Endothelial cell of umbilical vein (primary cell): ENCODE data around the gene TNNI3K. TPM values are rescaled to one million over a fixed set of nuclear protein-coding genes. Genes with fewer than 3 reads are reported as not detected.

ENCODE experiments used
- BruUV-seq: library from RNA; stranded (reverse); fragments of 400-500 nt; replicated peaks from 2 replicates; lab custom pipeline; 2021; lab: Mats Ljungman, UMichigan
- CTCF ChIA-PET: fragments of 300-600, 350-600 bp; sonication (Branson Sonifier 250); formaldehyde crosslinking; loops from one replicate; lab custom pipeline; 2021; ENCODE audit warnings: antibody characterized with exemption, inconsistent platforms; lab: Charles Lee
- POLR2A ChIA-PET: fragments of 300-600, 350-600 bp; sonication (Branson Sonifier 250); formaldehyde crosslinking; loops from one replicate; lab custom pipeline; 2021; ENCODE audit warnings: antibody characterized with exemption, inconsistent platforms; lab: Charles Lee
- DNase-seq: peaks from one replicate; pipeline ENCODE4 v3.0.0-alpha.2; 2011; ENCODE audit warnings: low read depth, low spot score
- FAIRE-seq: peaks from 2 replicates; lab custom pipeline; 2011; peaks lifted over from hg19 to GRCh38; lab: Jason Lieb, UNC
- H2AFZ ChIP-seq: 2 replicates; pipeline ENCODE4 v1.6.0; 2012; ENCODE audit warnings: low read depth, low read length, control low read depth, inconsistent platforms
- H3K27ac ChIP-seq: 2 replicates; pipeline ENCODE4 v1.5.1; 2011; ENCODE audit warnings: low read depth, mild to moderate bottlenecking, control low read depth, low read length, moderate library complexity; ENCODE audit not compliant: insufficient read depth
- H3K27me3 ChIP-seq, 2 experiments: 2 replicates each; pipeline versions ENCODE4 v1.6.0 to v1.6.1; 2011; ENCODE audit warnings: low read length in 2 of 2, mixed read lengths in 1 of 2; ENCODE audit not compliant: control insufficient read depth in 2 of 2, insufficient read depth in 2 of 2
- H3K36me3 ChIP-seq, 2 experiments: 2 replicates in 1 of 2; 3 replicates in 1 of 2; pipeline ENCODE4 v1.5.1; 2011; ENCODE audit warnings: low read length in 2 of 2, mild to moderate bottlenecking in 1 of 2, moderate library complexity in 1 of 2; ENCODE audit not compliant: control insufficient read depth in 2 of 2, insufficient read depth in 2 of 2; ENCODE audit errors: extremely low read depth in 1 of 2
- H3K4me1 ChIP-seq: 3 replicates; pipeline ENCODE4 v1.5.1; 2011; ENCODE audit warnings: mild to moderate bottlenecking, low read length; ENCODE audit not compliant: control insufficient read depth, insufficient read depth; ENCODE audit errors: extremely low read depth
- H3K4me2 ChIP-seq: 2 replicates; pipeline ENCODE4 v1.6.1; 2011; ENCODE audit warnings: low read length, control low read depth, mixed read lengths; ENCODE audit not compliant: insufficient read depth
- H3K4me3 ChIP-seq, 3 experiments: fragments of 200-600 bp in 1 of 3; sonication (generic), shearing (Covaris generic) in 1 of 3; replicated peaks in 1 of 3; 2 replicates each; pipeline ENCODE4 v1.5.1; 2011 to 2016; ENCODE audit warnings: control low read depth in 3 of 3, low read length in 3 of 3, mild to moderate bottlenecking in 2 of 3, inconsistent platforms in 1 of 3, low read depth in 1 of 3, moderate library complexity in 1 of 3; ENCODE audit not compliant: insufficient read depth in 1 of 3
- H3K79me2 ChIP-seq: 2 replicates; pipeline ENCODE4 v1.6.0; 2012; ENCODE audit warnings: low read length, inconsistent platforms; ENCODE audit not compliant: control insufficient read depth, insufficient read depth
- H3K9ac ChIP-seq: replicated peaks from 2 replicates; pipeline ENCODE3; 2011; ENCODE audit warnings: low read length, control low read depth; ENCODE audit not compliant: insufficient read depth; ENCODE audit errors: extremely low read depth
- H3K9me1 ChIP-seq: replicated peaks from 3 replicates; pipeline ENCODE4 v1.6.0; 2011; ENCODE audit warnings: mild to moderate bottlenecking, low read length; ENCODE audit not compliant: control insufficient read depth, insufficient read depth; ENCODE audit errors: extremely low read depth
- H3K9me3 ChIP-seq: replicated peaks from 2 replicates; pipeline ENCODE4 v1.5.1; 2012; ENCODE audit warnings: low read length, inconsistent platforms; ENCODE audit not compliant: control insufficient read depth, insufficient read depth
- H4K20me1 ChIP-seq: replicated peaks from 2 replicates; pipeline ENCODE3; 2011; ENCODE audit warnings: mild to moderate bottlenecking, low read length; ENCODE audit not compliant: control insufficient read depth, insufficient read depth; ENCODE audit errors: extremely low read depth
- EZH2 ChIP-seq: IDR thresholded peaks from 2 replicates; pipeline ENCODE4 v1.6.1; 2012; ENCODE audit warnings: borderline replicate concordance, low read depth, mild to moderate bottlenecking, moderate library complexity, low read length, inconsistent platforms; ENCODE audit not compliant: severe bottlenecking
- FOS ChIP-seq: IDR thresholded peaks from 2 replicates; pipeline ENCODE4 v1.6.1; 2011; ENCODE audit warnings: mild to moderate bottlenecking, low read length, moderate library complexity, borderline replicate concordance; ENCODE audit not compliant: insufficient read depth
- GATA2 ChIP-seq: IDR thresholded peaks from 2 replicates; pipeline ENCODE4 v1.7.0; 2011; ENCODE audit warnings: low read depth, mild to moderate bottlenecking, moderate library complexity, mixed read lengths, low read length; ENCODE audit not compliant: insufficient read length, insufficient read depth
- JUN ChIP-seq: IDR thresholded peaks from 2 replicates; pipeline ENCODE4 v1.6.1; 2011; ENCODE audit warnings: borderline replicate concordance, low read depth; ENCODE audit not compliant: insufficient read length, insufficient read depth
- MAX ChIP-seq: IDR thresholded peaks from 2 replicates; pipeline ENCODE4 v1.6.1; 2011; ENCODE audit not compliant: insufficient read depth, insufficient read length
- MYC ChIP-seq: IDR thresholded peaks from one replicate; pipeline ENCODE4 v1.6.1; 2011; ENCODE audit warnings: mild to moderate bottlenecking, low read depth, low read length
- POLR2AphosphoS5 ChIP-seq: IDR thresholded peaks from 2 replicates; pipeline ENCODE4 v1.6.1; 2012; ENCODE audit warnings: low read depth, mild to moderate bottlenecking, control low read depth, low read length, moderate library complexity; ENCODE audit not compliant: insufficient read depth
- dilution Hi-C: fragments of 300-500 bp; cut with MboI; formaldehyde crosslinking; loops from one replicate; pipeline ENCODE4 v1.15.0; 2019; ENCODE audit warnings: low sequenced_read_pairs; ENCODE audit not compliant: extremely low pct_ligation_motif_present
- intact Hi-C: fragments of 100-400 bp; cut with micrococcal nuclease; formaldehyde crosslinking; loops from one replicate; pipeline ENCODE4 v1.10.0; 2022
- polyA plus RNA-seq, 4 experiments: library from polyadenylated mRNA; depleted of rRNA in 3 of 4; stranded (reverse) in 3 of 4; unstranded in 1 of 4; fragments of >200 nt; gene quantifications; 2 replicates each; pipeline versions ENCODE4 v1.2.1 to v1.2.3, GENCODE V29; 2011 to 2012; ENCODE audit warnings: missing spikeins in 1 of 4
- total RNA-seq: library from RNA; stranded (reverse); gene quantifications from 2 replicates; pipeline ENCODE4 v1.2.3, GENCODE V29; 2021
- TF ChIP-seq, protein P1 (sequence below), 2 donors: IDR thresholded peaks; 1 replicate in 1 of 2; 2 replicates in 1 of 2; pipeline ENCODE4 v1.5.1; 2011; ENCODE audit warnings: low read length in 2 of 2, mild to moderate bottlenecking in 2 of 2, moderate library complexity in 2 of 2, control low read depth in 1 of 2, inconsistent platforms in 1 of 2, low read depth in 1 of 2; ENCODE audit not compliant: insufficient read depth in 1 of 2; ENCODE audit errors: extremely low read depth in 1 of 2

Gene TNNI3K
- total and polyA plus RNA-seq, 2 donors (not counting 3 experiments of a cell fraction or from before 2014, with no cell fraction given) = 0.69 TPM; not detected in 1

DNA sequence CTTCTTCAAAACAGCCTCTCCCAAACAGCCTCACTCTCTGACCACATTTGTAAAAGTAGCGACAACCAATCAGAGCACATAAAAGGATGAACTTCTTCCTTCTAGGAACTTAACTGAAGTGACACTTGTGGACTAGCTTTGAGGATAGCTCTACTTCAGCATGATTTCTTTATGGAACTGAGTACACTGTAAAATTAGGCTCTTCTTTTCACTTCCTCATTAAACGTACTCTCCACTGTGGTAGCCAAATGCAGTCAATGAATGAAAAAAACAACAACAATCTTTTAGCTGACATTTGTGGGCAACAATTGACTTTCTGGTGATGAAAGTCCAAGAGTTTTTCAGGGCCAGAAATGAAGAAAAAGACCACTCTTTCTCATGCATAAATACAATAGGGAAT lies 267.7 kb downstream of the TNNI3K start:
- ChIA-PET CTCF (no interaction called here), POLR2A (no interaction called here)
- H3K79me2 ChIP-seq = no peaks in the 10 kb centered on the region
- H3K27me3 ChIP-seq = no peaks in the 10 kb centered on the region
- no peaks in the 10 kb centered on the region for H4K20me1 ChIP-seq
- H3K4me3 ChIP-seq = no peak overlapping the region
- TF ChIP-seq EZH2 = no peak
- dilution Hi-C loops = no loop called here
- BruUV-seq = no TSS peak
- H3K4me2 ChIP-seq = no peak overlapping the region
- no peaks in the 10 kb centered on the region for H3K4me1 ChIP-seq
- no peaks in the 10 kb centered on the region for H3K9me3 ChIP-seq
- H2AFZ ChIP-seq = no peak overlapping the region
- H3K9ac ChIP-seq = no peak overlapping the region
- H3K9me1 ChIP-seq = no peaks in the 10 kb centered on the region
- FAIRE-seq (no peak), DNase-seq (no peak)
- intact Hi-C loops = no loop called here
- no peaks in the 10 kb centered on the region for H3K36me3 ChIP-seq
- H3K27ac ChIP-seq = no peak overlapping the region

DNA sequence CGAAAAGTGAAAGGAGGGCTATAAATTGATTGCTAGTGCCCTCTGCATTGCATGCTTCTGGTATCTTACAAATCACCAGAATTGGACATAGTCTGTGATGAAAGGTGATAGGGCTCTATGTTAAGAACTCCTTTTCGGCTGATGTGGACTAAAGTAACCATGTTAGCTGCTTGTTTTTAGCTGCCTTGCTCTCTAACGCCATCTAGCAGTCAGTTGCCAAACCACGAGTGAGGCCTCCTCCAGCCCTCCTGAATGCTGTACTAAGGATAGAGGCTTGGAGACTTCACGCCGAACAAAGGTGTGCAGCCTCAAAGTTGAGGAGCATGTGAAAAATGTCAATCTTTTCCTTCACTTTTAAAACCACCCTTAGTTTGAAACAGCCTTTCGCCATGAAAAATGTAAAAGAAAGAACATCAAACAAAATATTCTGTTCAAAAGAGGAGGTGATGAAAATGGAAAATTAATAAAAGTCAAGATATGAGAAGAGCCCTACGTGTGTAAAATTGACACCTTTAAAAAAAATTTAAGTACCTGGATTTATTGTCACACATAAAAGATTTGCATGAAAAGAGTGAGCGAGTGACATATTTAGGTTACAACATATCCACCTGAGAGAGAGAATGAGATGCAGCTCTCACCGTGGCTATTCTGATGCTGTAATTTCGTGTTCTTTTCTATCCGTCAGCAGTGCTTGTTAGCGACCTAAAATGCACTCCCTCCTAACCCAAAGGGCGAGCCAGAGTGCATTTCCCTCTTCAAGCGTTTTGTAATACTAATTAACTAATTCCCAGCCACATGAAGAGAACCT lies 269.1 kb downstream of the TNNI3K start:
- intact Hi-C loops (no loop called here), dilution Hi-C loops (no loop called here)
- no peaks in the 10 kb centered on the region for H3K79me2 ChIP-seq
- no peak for TF ChIP-seq MYC
- TF ChIP-seq EZH2 = no peak
- no peak for TF ChIP-seq POLR2AphosphoS5
- TF ChIP-seq GATA2 = no peak
- TF ChIP-seq JUN = no peak
- TF ChIP-seq MAX = no peak
- TF ChIP-seq FOS = no peak
- TF ChIP-seq, protein P1, sequence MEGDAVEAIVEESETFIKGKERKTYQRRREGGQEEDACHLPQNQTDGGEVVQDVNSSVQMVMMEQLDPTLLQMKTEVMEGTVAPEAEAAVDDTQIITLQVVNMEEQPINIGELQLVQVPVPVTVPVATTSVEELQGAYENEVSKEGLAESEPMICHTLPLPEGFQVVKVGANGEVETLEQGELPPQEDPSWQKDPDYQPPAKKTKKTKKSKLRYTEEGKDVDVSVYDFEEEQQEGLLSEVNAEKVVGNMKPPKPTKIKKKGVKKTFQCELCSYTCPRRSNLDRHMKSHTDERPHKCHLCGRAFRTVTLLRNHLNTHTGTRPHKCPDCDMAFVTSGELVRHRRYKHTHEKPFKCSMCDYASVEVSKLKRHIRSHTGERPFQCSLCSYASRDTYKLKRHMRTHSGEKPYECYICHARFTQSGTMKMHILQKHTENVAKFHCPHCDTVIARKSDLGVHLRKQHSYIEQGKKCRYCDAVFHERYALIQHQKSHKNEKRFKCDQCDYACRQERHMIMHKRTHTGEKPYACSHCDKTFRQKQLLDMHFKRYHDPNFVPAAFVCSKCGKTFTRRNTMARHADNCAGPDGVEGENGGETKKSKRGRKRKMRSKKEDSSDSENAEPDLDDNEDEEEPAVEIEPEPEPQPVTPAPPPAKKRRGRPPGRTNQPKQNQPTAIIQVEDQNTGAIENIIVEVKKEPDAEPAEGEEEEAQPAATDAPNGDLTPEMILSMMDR (IDR thresholded peaks at IDR 0.05; ENCODE audit: extremely low read depth in 1 of 2, insufficient read depth in 1 of 2, low read depth in 1 of 2, low read length in 2 of 2) = peak; percentile 64 to 76
- H3K9me1 ChIP-seq = no peaks in the 10 kb centered on the region
- H4K20me1 ChIP-seq = no peaks in the 10 kb centered on the region
- no TSS peak for BruUV-seq
- no peak overlapping the region for H3K27ac ChIP-seq
- FAIRE-seq (no peak), DNase-seq (peak; percentile 50)
- no peaks in the 10 kb centered on the region for H3K4me1 ChIP-seq
- H3K36me3 ChIP-seq = no peaks in the 10 kb centered on the region
- POLR2A ChIA-PET = no interaction called here
- no peak overlapping the region for H3K4me2 ChIP-seq
- no peaks in the 10 kb centered on the region for H3K9me3 ChIP-seq
- H2AFZ ChIP-seq = no peak overlapping the region
- no peak overlapping the region for H3K4me3 ChIP-seq
- no peak overlapping the region for H3K9ac ChIP-seq
- CTCF ChIA-PET = interaction anchor here (0.7 kb wide), 1 partner anchor 144 kb away, joined by 3 read pairs; no protein-coding TSS in a partner anchor
- no peaks in the 10 kb centered on the region for H3K27me3 ChIP-seq
